Smooth muscle cell (in vitro differentiated cells): Measurements from ENCODE around the gene CLMN. TPM values are rescaled to one million over a fixed set of nuclear protein-coding genes. Genes with fewer than 3 reads are reported as not detected.

Source experiments
- DNase-seq: peaks from one replicate; lab custom pipeline; 2025; ENCODE audit not compliant: unreplicated experiment; lab: John Stamatoyannopoulos, UW
- H2AFZ ChIP-seq: fragments of 200-600 bp; sonication (generic); 2 replicates; pipeline ENCODE4 v1.6.0; 2016; ENCODE audit warnings: antibody characterized with exemption, low read depth, mild to moderate bottlenecking
- H3F3A ChIP-seq: fragments of 200-600 bp; sonication (generic); 2 replicates; pipeline ENCODE4 v1.6.0; 2017; ENCODE audit warnings: antibody characterized with exemption, low read depth
- H3K27ac ChIP-seq: fragments of 200-600 bp; sonication (generic); 2 replicates; pipeline ENCODE4 v1.5.1; 2016; ENCODE audit warnings: low read depth, mild to moderate bottlenecking
- H3K27me3 ChIP-seq: fragments of 200-600 bp; sonication (generic); 2 replicates; pipeline ENCODE4 v1.6.1; 2016; ENCODE audit warnings: low read depth, mild to moderate bottlenecking
- H3K36me3 ChIP-seq: fragments of 200-600 bp; sonication (generic); 2 replicates; pipeline ENCODE4 v1.5.1; 2016; ENCODE audit warnings: low read depth
- H3K4me1 ChIP-seq: fragments of 200-600 bp; sonication (generic); 2 replicates; pipeline ENCODE4 v1.5.1; 2016; ENCODE audit warnings: low read depth
- H3K4me2 ChIP-seq: fragments of 200-600 bp; sonication (generic); 2 replicates; pipeline ENCODE4 v1.6.0; 2016; ENCODE audit warnings: mild to moderate bottlenecking
- H3K4me3 ChIP-seq: fragments of 200-600 bp; sonication (generic); 2 replicates; pipeline ENCODE4 v1.5.1; 2016; ENCODE audit warnings: mild to moderate bottlenecking
- H3K79me2 ChIP-seq: fragments of 200-600 bp; sonication (generic); 2 replicates; pipeline ENCODE4 v1.6.0; 2016; ENCODE audit warnings: low read depth, mild to moderate bottlenecking
- H3K9ac ChIP-seq: fragments of 200-600 bp; sonication (generic); 2 replicates; pipeline ENCODE4 v1.6.0; 2016; ENCODE audit warnings: low read depth
- H3K9me3 ChIP-seq: fragments of 200-600 bp; sonication (generic); replicated peaks from 2 replicates; pipeline ENCODE4 v1.5.1; 2016; ENCODE audit warnings: low read depth
- H4K20me1 ChIP-seq: fragments of 200-600 bp; sonication (generic); 2 replicates; pipeline ENCODE4 v1.6.0; 2016; ENCODE audit warnings: low read depth
- CTCF ChIP-seq: fragments of 200-600 bp; sonication (generic); IDR thresholded peaks from 2 replicates; pipeline ENCODE4 v1.5.1; 2017; ENCODE audit warnings: borderline replicate concordance, mild to moderate bottlenecking, antibody characterized with exemption; ENCODE audit not compliant: insufficient read depth, poor library complexity, severe bottlenecking
- WGBS: methylation state at CpG from one replicate; pipeline ENCODE4 v1.1.7; 2016; ENCODE audit warnings: low lambda C conversion rate; 5-methylcytosine and 5-hydroxymethylcytosine counted together
- polyA plus RNA-seq: library from polyadenylated mRNA; unstranded; fragments of >200 nt; fragmentation: Nextera tagmentation; extraction: Ambion mirVana; gene quantifications from 2 replicates; pipeline ENCODE4 v1.2.1, GENCODE V29; 2016
- total RNA-seq: library from RNA; depleted of rRNA; stranded (reverse); fragments of >200 nt; gene quantifications from 2 replicates; pipeline ENCODE4 v1.2.3, GENCODE V29; 2014

CLMN gene
- total and polyA plus RNA-seq, 2 experiments from 2014 or later = 1.3 to 3.5 TPM

DNA sequence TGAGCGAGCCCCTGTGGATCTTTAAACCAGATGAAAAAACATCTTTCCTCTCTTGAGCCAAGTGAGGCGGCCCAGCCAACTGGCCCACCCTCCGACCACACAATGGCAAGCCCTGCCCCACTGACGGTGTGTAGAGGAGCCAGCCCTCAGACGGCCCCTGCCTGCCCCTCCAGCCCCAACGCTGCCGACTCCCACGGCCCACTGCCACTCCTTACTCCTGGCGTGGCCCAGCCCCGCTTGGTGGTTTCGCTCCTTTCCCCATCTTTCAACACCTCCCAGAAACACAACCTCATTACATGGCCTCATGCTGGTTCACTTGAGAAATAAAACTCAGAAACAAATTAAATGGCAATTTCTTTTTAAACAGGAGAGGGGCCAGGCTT, 81.8 kb downstream of the CLMN start:
- H3K79me2 ChIP-seq = no peaks in the 10 kb centered on the region
- no peak overlapping the region for H2AFZ ChIP-seq
- H4K20me1 ChIP-seq = no peaks in the 10 kb centered on the region
- 90% methylated on average over 11 of the region's 11 CpGs for WGBS
- no peaks in the 10 kb centered on the region for H3K36me3 ChIP-seq
- no peak overlapping the region for H3K4me2 ChIP-seq
- no peak overlapping the region for H3K27ac ChIP-seq
- DNase-seq = no peak
- no peak overlapping the region for H3K9ac ChIP-seq
- H3K4me3 ChIP-seq = no peak overlapping the region
- H3K27me3 ChIP-seq = no peaks in the 10 kb centered on the region
- TF ChIP-seq CTCF = no peak
- no peaks in the 10 kb centered on the region for H3K9me3 ChIP-seq
- H3F3A ChIP-seq = no peaks in the 10 kb centered on the region
- H3K4me1 ChIP-seq = no peaks in the 10 kb centered on the region

- TF ChIP-seq CTCF = no peak
- no peaks in the 10 kb centered on the region for H3F3A ChIP-seq
- H3K9me3 ChIP-seq = no peaks in the 10 kb centered on the region
- H3K27me3 ChIP-seq = no peaks in the 10 kb centered on the region
- no peak overlapping the region for H3K27ac ChIP-seq
- no peak overlapping the region for H2AFZ ChIP-seq
- DNase-seq = no peak
- H3K9ac ChIP-seq = no peak overlapping the region
- no peak overlapping the region for H3K4me3 ChIP-seq
- H3K4me1 ChIP-seq = no peaks in the 10 kb centered on the region
- no peaks in the 10 kb centered on the region for H3K79me2 ChIP-seq
- WGBS = 94% methylated on average over 17 of the region's 17 CpGs
- H3K36me3 ChIP-seq = no peaks in the 10 kb centered on the region
- no peak overlapping the region for H3K4me2 ChIP-seq
- H4K20me1 ChIP-seq = no peaks in the 10 kb centered on the region
Observed at GRCh38 chr14:95237121-95237957, 82.4 kb downstream of the CLMN start.

- Histone ChIP-seq H3K4me3 (no peak overlapping the region), H3K27me3 (no peaks in the 10 kb centered on the region), H3K9ac (no peak overlapping the region), H3K36me3 (no peaks in the 10 kb centered on the region), H3F3A (no peaks in the 10 kb centered on the region), H4K20me1 (no peaks in the 10 kb centered on the region), H3K4me1 (no peaks in the 10 kb centered on the region), H3K27ac (no peak overlapping the region), H2AFZ (no peak overlapping the region), H3K4me2 (no peak overlapping the region), H3K79me2 (no peaks in the 10 kb centered on the region), H3K9me3 (no peaks in the 10 kb centered on the region)
- 94% methylated on average over 12 of the region's 12 CpGs for WGBS
- no peak for TF ChIP-seq CTCF
- DNase-seq = no peak
Observed at GRCh38 chr14:95236221-95236620, 83.5 kb downstream of the CLMN start.

- Histone ChIP-seq H3K4me1 (no peaks in the 10 kb centered on the region), H3K9me3 (no peaks in the 10 kb centered on the region), H3K79me2 (no peaks in the 10 kb centered on the region), H3K9ac (no peak overlapping the region), H3K36me3 (no peaks in the 10 kb centered on the region), H3K4me2 (no peak overlapping the region), H3K4me3 (no peak overlapping the region), H3K27ac (no peak overlapping the region), H3F3A (no peaks in the 10 kb centered on the region), H3K27me3 (no peaks in the 10 kb centered on the region), H4K20me1 (no peaks in the 10 kb centered on the region), H2AFZ (no peak overlapping the region)
- WGBS = 93% methylated on average over 14 of the region's 14 CpGs
- no peak for TF ChIP-seq CTCF
- no peak for DNase-seq
Observed at GRCh38 chr14:95235767-95236166, 83.9 kb downstream of the CLMN start.
